ENCODE data around the gene GH2.
"Not testable (repeated sequence)": the region's sequence is repeated elsewhere in the genome, so short reads cannot be mapped to it uniquely, and the experiment has no call there.

The GH2 gene

GRCh38 chr17:63918305-63918704, 36.6 kb upstream of the GH2 start:
- ChIA-PET CTCF (interaction anchor here (0.6 to 3.5 kb wide), 10 partner anchors 11 to 95 kb away, joined by 3 to 27 read pairs (median 8); no protein-coding TSS in a partner anchor), POLR2A (no interaction called here)
- peak; percentile 12 for DNase-seq (ENCODE audit: extremely low spot score)
- TF ChIP-seq CTBP1 (IDR thresholded peaks at IDR 0.05; ENCODE audit: borderline replicate concordance) (no peak), ARNT (IDR thresholded peaks at IDR 0.05) (no peak), ELF4 (IDR thresholded peaks at IDR 0.05) (no peak), BHLHE40 (IDR thresholded peaks at IDR 0.05; ENCODE audit: borderline replicate concordance) (no peak), FOXK2 (IDR thresholded peaks at IDR 0.05) (no peak), LEF1 (IDR thresholded peaks at IDR 0.05; ENCODE audit: borderline replicate concordance) (no peak), ZNF384 (IDR thresholded peaks at IDR 0.05) (no peak), SP1 (IDR thresholded peaks at IDR 0.05) (no peak), FOXA1 (IDR thresholded peaks at IDR 0.05) (no peak), TARDBP (IDR thresholded peaks at IDR 0.05) (no peak), L3MBTL2 (conservative IDR thresholded peaks at IDR 0.05) (no peak), HDGF (IDR thresholded peaks at IDR 0.05; ENCODE audit: borderline replicate concordance) (no peak), FOXM1 (IDR thresholded peaks at IDR 0.05; ENCODE audit: borderline replicate concordance) (no peak), NFRKB (IDR thresholded peaks at IDR 0.05) (no peak), SUZ12 (IDR thresholded peaks at IDR 0.05) (no peak)
- TF ChIP-seq, protein P1, sequence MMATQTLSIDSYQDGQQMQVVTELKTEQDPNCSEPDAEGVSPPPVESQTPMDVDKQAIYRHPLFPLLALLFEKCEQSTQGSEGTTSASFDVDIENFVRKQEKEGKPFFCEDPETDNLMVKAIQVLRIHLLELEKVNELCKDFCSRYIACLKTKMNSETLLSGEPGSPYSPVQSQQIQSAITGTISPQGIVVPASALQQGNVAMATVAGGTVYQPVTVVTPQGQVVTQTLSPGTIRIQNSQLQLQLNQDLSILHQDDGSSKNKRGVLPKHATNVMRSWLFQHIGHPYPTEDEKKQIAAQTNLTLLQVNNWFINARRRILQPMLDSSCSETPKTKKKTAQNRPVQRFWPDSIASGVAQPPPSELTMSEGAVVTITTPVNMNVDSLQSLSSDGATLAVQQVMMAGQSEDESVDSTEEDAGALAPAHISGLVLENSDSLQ (IDR thresholded peaks at IDR 0.05): no peak

GRCh38 chr17:63917646-63918045, 35.9 kb upstream of the GH2 start:
- TF ChIP-seq ARNT (IDR thresholded peaks at IDR 0.05) (no peak), ELF4 (IDR thresholded peaks at IDR 0.05) (no peak), LEF1 (IDR thresholded peaks at IDR 0.05; ENCODE audit: borderline replicate concordance) (no peak), CTBP1 (IDR thresholded peaks at IDR 0.05; ENCODE audit: borderline replicate concordance) (no peak), FOXK2 (IDR thresholded peaks at IDR 0.05) (no peak), SP1 (IDR thresholded peaks at IDR 0.05) (no peak), TARDBP (IDR thresholded peaks at IDR 0.05) (no peak), FOXM1 (IDR thresholded peaks at IDR 0.05; ENCODE audit: borderline replicate concordance) (no peak), HDGF (IDR thresholded peaks at IDR 0.05; ENCODE audit: borderline replicate concordance) (no peak), FOXA1 (IDR thresholded peaks at IDR 0.05) (no peak), SUZ12 (IDR thresholded peaks at IDR 0.05) (no peak), ZNF384 (IDR thresholded peaks at IDR 0.05) (no peak), L3MBTL2 (conservative IDR thresholded peaks at IDR 0.05) (no peak), BHLHE40 (IDR thresholded peaks at IDR 0.05; ENCODE audit: borderline replicate concordance) (no peak), NFRKB (IDR thresholded peaks at IDR 0.05) (no peak)
- TF ChIP-seq, protein P1 (IDR thresholded peaks at IDR 0.05): no peak
- no peak for DNase-seq (ENCODE audit: extremely low spot score)
- ChIA-PET CTCF (interaction anchor here (0.6 to 3.5 kb wide), 3 partner anchors 29 to 36 kb away, joined by 3 to 27 read pairs (median 3); no protein-coding TSS in a partner anchor), POLR2A (no interaction called here)

- DNase-seq (ENCODE audit: extremely low spot score); POLR2A ChIA-PET: not testable (repeated sequence)
- CTCF ChIA-PET: interaction anchor here (1.1 to 3.5 kb wide), 2 partner anchors 29 to 34 kb away, joined by 3 to 27 read pairs; no protein-coding TSS in a partner anchor
Measured at GRCh38 chr17:63917206-63917605, 35.5 kb upstream of the GH2 start.

DNA sequence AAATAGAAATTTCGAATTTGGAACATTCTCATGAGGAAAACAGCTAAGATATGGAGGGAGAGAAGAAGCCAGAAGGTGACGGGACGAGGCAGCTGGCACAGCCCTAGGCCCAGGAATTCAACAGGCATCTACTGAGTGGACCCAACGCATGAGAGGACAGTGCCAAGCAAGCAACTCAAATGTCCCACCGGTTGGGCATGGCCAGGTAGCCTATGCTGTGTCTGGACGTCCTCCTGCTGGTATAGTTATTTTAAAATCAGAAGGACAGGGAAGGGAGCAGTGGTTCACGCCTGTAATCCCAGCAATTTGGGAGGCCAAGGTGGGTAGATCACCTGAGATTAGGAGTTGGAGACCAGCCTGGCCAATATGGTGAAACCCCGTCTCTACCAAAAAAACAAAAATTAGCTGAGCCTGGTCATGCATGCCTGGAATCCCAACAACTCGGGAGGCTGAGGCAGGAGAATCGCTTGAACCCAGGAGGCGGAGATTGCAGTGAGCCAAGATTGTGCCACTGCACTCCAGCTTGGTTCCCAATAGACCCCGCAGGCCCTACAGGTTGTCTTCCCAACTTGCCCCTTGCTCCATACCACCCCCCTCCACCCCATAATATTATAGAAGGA, 34.9 kb upstream of the GH2 start:
- ChIA-PET CTCF (no interaction called here), POLR2A (no interaction called here)
- TF ChIP-seq TARDBP (IDR thresholded peaks at IDR 0.05) (no peak), BHLHE40 (IDR thresholded peaks at IDR 0.05; ENCODE audit: borderline replicate concordance) (peak; percentile 100), HDGF (IDR thresholded peaks at IDR 0.05; ENCODE audit: borderline replicate concordance) (no peak), FOXM1 (IDR thresholded peaks at IDR 0.05; ENCODE audit: borderline replicate concordance) (no peak), FOXK2 (IDR thresholded peaks at IDR 0.05) (peak; percentile 100), CTBP1 (IDR thresholded peaks at IDR 0.05; ENCODE audit: borderline replicate concordance) (no peak), LEF1 (IDR thresholded peaks at IDR 0.05; ENCODE audit: borderline replicate concordance) (no peak), ZNF384 (IDR thresholded peaks at IDR 0.05) (no peak), FOXA1 (IDR thresholded peaks at IDR 0.05) (no peak), L3MBTL2 (conservative IDR thresholded peaks at IDR 0.05) (peak; percentile 37; the same call in 1 of the 2 replicates), ARNT (IDR thresholded peaks at IDR 0.05) (no peak), SP1 (IDR thresholded peaks at IDR 0.05) (no peak), NFRKB (IDR thresholded peaks at IDR 0.05) (peak; percentile 100), SUZ12 (IDR thresholded peaks at IDR 0.05) (peak; percentile 100)
- TF ChIP-seq, protein P1 (IDR thresholded peaks at IDR 0.05): no peak
- DNase-seq (ENCODE audit: extremely low spot score): no peak

DNA sequence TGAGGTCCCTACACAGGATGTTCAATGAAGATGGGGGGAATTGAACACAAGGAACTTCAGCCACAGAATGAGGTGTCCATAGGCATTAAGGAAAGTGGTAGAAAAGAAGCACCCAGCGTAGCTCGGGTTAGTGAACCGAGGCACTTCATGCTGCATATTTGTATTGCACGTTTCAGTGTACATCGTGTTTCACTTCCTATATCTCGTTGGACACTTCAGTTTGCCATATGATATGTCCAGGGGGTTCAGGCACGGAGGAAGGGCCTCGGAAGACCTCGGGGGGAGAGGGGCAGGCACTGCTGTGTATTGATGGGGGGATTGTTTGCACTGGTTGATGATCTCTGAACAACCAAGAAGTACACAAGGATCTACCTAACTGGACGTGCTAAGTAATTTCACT, 34.0 kb upstream of the GH2 start:
- DNase-seq (ENCODE audit: extremely low spot score); POLR2A ChIA-PET: not testable (repeated sequence)
- CTCF ChIA-PET: interaction anchor here (1.0 kb wide), 1 partner anchor 218 kb away, joined by 3 read pairs; no protein-coding TSS in a partner anchor

- POLR2A ChIA-PET: no interaction called here
Measured at GRCh38 chr17:63914471-63914870, 32.7 kb upstream of the GH2 start.

More at GRCh38 chr17:63914471-63914870, 32.7 kb upstream of the GH2 start:
- CTCF ChIA-PET: interaction anchor here (1.0 kb wide), 1 partner anchor 219 kb away, joined by 3 read pairs; no protein-coding TSS in a partner anchor
- TF ChIP-seq FOXA1 (IDR thresholded peaks at IDR 0.05) (no peak), ARNT (IDR thresholded peaks at IDR 0.05) (no peak), ELF4 (IDR thresholded peaks at IDR 0.05) (no peak), FOXM1 (IDR thresholded peaks at IDR 0.05; ENCODE audit: borderline replicate concordance) (no peak), SP1 (IDR thresholded peaks at IDR 0.05) (no peak), SUZ12 (IDR thresholded peaks at IDR 0.05) (no peak), LEF1 (IDR thresholded peaks at IDR 0.05; ENCODE audit: borderline replicate concordance) (no peak), TARDBP (IDR thresholded peaks at IDR 0.05) (no peak), HDGF (IDR thresholded peaks at IDR 0.05; ENCODE audit: borderline replicate concordance) (no peak), NFRKB (IDR thresholded peaks at IDR 0.05) (no peak), ZNF384 (IDR thresholded peaks at IDR 0.05) (no peak), BHLHE40 (IDR thresholded peaks at IDR 0.05; ENCODE audit: borderline replicate concordance) (no peak), L3MBTL2 (conservative IDR thresholded peaks at IDR 0.05) (no peak)
- TF ChIP-seq, protein P1 (IDR thresholded peaks at IDR 0.05): no peak
- no peak for DNase-seq (ENCODE audit: extremely low spot score)
